Dedifferentiated amniotic fluid mesenchymal stem cell (primary cell): ENCODE data around the gene SGO1.
"Not testable (repeated sequence)": the region's sequence is repeated elsewhere in the genome, so short reads cannot be mapped to it uniquely, and the experiment has no call there.

ENCODE experiments used
- DNase-seq: peaks from one replicate; pipeline ENCODE4 v3.0.0-alpha.2; 2016; ENCODE audit errors: extremely low spot score

SGO1 gene

GRCh38 chr3:20185679-20186599 is at the start of gene SGO1:
Gene SGO1 (minus strand): TSS chr3:20186206. CDS start chr3:20184027, 2,179 bp downstream.
- DNase-seq, result peak; percentile 97

- DNase-seq, result no peak
These were observed 49.8 kb upstream of the SGO1 start for GRCh38 chr3:20235796-20236195.

- DNase-seq, result no peak
These were observed 47.1 kb upstream of the SGO1 start for GRCh38 chr3:20232906-20233780.

GRCh38 chr3:20230954-20231353 is 44.9 kb upstream of the SGO1 start:
- no peak for DNase-seq

- peak; percentile 68 for DNase-seq
These were observed 39.8 kb upstream of the SGO1 start for GRCh38 chr3:20225769-20226168.

GRCh38 chr3:20222274-20222673 is 36.3 kb upstream of the SGO1 start:
- DNase-seq, result no peak

GRCh38 chr3:20218215-20218614 is 32.2 kb upstream of the SGO1 start:
- DNase-seq, result no peak

- DNase-seq, result no peak
These were observed 29.6 kb upstream of the SGO1 start for GRCh38 chr3:20215636-20216035.

- not testable (repeated sequence) for DNase-seq
These were observed 27.5 kb upstream of the SGO1 start for GRCh38 chr3:20213491-20213890.

GRCh38 chr3:20207945-20208344 is 21.9 kb upstream of the SGO1 start:
- not testable (repeated sequence) for DNase-seq

GRCh38 chr3:20205898-20206297 is 19.9 kb upstream of the SGO1 start:
- not testable (repeated sequence) for DNase-seq

GRCh38 chr3:20201143-20201542 is 15.1 kb upstream of the SGO1 start:
- no peak for DNase-seq

- no peak for DNase-seq
These were observed 11.8 kb upstream of the SGO1 start for GRCh38 chr3:20197775-20198174.

- no peak for DNase-seq
These were observed 8.9 kb upstream of the SGO1 start for GRCh38 chr3:20194793-20195460.

- DNase-seq, result no peak
These were observed 5.0 kb upstream of the SGO1 start for GRCh38 chr3:20190991-20191390.

GRCh38 chr3:20186600-20187004 is 596 bp upstream of the SGO1 start:
- DNase-seq, result peak; percentile 20

- no peak for DNase-seq
These were observed 701 bp downstream of the SGO1 start for GRCh38 chr3:20185331-20185678.

GRCh38 chr3:20182206-20182605 is 3.8 kb downstream of the SGO1 start:
- no peak for DNase-seq

GRCh38 chr3:20181276-20181675 is 4.7 kb downstream of the SGO1 start:
- no peak for DNase-seq

- DNase-seq, result no peak
These were observed 12.1 kb downstream of the SGO1 start for GRCh38 chr3:20173844-20174410.

- no peak for DNase-seq
These were observed 24.3 kb downstream of the SGO1 start for GRCh38 chr3:20161714-20162113.

- no peak for DNase-seq
These were observed 25.8 kb downstream of the SGO1 start for GRCh38 chr3:20160230-20160629.
